GM18867 (cell line): ENCODE data around the gene MPI.

ENCODE experiments used
- ATAC-seq: cut with Tn5 transposase; IDR thresholded peaks from one replicate; pipeline ENCODE4 v1.9.1; 2021; ENCODE audit warnings: mild to moderate bottlenecking, moderate library complexity; ENCODE audit not compliant: unreplicated experiment

Gene MPI, protein sequence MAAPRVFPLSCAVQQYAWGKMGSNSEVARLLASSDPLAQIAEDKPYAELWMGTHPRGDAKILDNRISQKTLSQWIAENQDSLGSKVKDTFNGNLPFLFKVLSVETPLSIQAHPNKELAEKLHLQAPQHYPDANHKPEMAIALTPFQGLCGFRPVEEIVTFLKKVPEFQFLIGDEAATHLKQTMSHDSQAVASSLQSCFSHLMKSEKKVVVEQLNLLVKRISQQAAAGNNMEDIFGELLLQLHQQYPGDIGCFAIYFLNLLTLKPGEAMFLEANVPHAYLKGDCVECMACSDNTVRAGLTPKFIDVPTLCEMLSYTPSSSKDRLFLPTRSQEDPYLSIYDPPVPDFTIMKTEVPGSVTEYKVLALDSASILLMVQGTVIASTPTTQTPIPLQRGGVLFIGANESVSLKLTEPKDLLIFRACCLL

DNA sequence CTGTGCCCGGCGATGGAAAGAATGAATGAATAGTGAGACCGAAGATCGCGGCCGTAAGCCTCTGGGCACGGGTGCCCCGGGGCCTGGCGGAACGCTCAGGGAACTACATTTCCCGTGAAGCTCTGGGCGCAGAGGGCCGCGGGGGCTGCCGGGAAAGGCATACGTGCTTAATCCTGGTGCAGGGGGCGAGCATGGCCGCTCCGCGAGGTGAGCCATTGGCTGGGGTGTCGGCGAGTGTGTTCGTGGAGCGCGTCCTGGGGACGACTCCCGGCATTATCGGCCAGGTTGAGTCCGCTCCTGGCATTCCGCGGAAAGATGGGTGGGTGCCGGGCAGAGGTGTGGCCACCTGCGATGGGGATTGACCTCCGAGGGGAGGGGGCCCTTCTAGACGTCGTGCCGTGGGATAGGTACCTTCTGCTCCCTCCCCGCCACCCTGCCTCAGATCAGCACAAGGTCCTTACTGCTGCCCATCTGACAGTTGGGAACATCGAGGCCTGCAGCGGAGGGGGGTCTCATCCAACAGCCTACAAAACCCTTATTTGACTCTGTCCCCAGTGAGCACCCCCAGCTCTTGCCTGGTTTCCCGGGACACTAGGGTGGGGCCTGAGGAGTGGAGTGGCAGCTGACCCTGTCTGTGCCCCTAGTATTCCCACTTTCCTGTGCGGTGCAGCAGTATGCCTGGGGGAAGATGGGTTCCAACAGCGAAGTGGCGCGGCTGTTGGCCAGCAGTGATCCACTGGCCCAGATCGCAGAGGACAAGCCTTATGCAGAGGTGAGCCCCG is at the start of gene MPI:
TSS of gene MPI (plus strand) at position 160 of the 782 bp plus-strand sequence. CDS start at position 192, 32 bp downstream.
- ATAC-seq, result peak; percentile 79

DNA sequence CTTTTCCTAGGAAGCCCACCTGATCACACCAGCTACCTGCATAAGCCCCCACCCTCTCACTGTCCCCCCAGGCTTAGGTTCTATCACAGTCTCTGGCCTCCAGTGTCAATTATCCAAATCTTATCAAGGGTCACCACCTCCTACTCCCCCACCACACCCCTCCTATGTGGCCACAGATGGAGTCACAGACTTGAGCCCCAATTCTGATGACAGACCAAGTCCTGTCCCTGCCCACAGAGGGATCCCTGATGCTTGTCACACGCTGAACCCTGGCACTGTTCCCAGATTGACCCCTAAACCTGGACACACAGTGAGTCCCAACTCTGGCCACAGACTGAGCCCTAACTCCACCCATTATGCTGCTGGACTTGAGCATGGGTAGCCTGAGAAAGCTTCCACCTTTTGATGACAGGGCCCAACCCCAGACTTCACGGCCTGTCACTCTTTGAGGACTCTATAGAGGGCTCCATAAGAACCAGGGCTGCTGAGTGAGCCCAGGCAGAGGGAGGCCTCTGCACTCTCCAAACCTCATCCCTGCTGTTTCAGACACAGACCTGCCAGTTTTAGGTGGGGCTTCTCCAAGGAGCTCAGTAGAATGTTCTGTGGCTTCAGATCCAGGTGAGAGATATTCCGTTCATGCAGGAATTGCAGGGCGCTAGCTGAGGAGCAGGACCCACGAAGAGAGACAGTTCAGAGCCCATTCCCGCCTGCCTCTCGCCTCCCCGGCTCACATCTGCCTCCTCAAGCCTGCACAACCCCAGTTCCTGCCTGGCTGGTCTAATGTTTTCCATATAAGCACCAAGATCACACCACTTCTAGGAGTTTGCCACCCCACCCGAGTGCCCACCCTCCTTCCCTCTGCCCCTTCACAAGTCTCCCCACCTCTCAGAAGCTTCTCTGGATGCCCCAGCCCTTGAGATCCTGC is 48.7 kb upstream of the MPI start:
- no peak for ATAC-seq

DNA sequence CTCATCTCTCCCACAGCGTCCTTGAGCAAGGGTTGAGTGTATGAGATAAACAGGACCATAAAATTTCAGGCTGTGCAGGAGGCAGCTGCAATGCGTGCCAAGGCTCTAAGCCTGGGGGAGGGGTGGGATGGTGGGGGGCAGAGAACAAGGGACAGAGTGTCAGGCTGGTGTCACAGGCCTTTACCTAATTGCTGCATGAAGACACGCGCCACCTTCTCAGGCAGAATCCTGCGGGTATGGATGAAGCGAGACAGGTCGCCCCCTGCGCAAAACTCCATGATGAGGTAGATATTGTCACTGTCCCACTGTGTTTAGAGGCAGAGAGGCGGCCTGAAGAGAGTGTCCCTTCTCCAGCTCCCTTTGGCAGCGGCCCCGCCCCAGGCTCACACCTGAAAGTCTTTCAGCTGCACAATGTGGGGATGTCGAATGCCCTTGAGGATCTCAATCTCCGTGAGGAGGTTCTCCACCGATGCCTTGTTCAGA is 47.9 kb upstream of the MPI start:
- ATAC-seq, result no peak

DNA sequence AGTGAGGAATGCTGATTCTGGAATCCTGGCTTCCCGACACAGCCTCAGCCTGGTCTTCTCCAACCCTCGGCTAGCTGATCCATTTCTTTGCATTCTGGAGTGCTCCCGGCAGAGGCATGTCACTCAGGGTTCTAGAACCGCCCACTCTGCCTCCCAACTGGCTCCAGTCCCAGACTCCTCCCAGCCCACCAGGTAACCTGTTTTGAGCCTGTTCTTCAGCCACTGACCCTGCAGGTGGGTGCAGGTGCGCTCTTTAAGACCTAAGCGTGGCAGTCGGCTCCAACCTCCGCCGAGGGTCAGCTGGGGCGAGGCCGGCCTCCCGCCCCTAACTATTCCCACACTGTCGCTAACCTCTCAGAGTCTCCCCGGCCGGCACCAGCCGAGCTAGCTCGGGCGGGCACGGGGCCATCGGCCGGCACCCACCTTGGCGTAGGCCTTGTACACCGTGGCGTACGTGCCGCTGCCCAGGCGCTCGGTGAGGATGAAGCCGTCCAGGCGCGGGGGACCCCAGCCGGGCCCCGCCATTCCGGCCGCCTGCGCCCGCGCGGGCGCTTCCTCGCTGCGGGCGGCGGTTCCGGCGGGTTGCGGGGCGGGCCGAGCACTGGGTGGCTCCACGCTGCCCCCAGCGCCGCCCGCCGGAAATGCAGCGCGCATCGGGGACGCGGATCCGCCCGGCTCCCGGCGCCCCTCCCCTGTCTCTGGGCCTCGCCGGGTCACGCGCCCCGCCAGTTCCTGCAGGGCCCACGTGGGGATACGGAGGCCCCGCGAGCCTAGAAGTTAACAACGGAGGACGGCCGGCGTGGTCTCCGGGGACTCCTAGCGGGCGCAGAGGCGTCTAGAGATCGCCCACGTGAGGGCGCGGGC is 47.0 kb upstream of the MPI start, which contains the start of gene ULK3:
TSS of gene ULK3 (minus strand) at position 576 of the 864 bp plus-strand sequence. CDS start at position 525, 51 bp downstream.
- ATAC-seq, result peak; percentile 83

DNA sequence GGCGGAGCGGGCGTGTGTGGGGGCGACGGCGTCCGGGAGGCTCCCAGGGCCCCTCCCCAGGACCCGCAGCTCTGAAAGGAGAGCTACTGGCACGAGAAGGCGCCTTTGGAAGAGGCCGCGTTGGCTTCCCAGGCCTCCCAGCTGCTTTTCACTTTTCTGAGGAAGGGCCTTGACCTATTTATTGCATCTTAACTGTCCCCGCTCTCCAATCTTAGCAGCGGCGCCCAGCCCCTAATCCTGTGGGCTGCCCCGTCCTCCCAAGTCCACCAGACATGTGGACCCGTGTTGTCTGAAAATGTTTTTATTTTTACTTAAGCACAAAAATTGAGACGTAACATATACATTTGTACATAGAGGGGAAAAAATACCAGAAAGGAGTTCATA is 46.4 kb upstream of the MPI start:
- no peak for ATAC-seq

DNA sequence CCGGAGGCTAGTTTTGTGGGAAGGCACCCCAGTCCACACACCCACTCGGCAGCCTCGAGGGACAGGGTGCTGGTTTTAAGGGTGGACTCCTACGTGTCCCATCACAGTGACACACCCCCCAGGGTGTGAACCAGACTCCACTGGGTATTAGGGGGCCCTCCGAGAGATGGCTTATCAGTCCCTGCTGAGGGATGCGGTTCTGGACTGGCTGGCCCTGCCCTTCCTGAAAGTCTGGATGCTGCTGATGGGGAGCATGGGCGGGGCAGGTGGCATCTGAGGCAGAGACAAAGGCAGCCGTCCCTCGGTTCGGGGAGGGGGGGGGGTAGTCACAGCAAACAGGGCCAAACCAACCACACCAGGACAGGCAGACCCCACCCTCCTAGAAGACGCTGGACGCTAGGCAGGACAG is 45.9 kb upstream of the MPI start:
- no peak for ATAC-seq

DNA sequence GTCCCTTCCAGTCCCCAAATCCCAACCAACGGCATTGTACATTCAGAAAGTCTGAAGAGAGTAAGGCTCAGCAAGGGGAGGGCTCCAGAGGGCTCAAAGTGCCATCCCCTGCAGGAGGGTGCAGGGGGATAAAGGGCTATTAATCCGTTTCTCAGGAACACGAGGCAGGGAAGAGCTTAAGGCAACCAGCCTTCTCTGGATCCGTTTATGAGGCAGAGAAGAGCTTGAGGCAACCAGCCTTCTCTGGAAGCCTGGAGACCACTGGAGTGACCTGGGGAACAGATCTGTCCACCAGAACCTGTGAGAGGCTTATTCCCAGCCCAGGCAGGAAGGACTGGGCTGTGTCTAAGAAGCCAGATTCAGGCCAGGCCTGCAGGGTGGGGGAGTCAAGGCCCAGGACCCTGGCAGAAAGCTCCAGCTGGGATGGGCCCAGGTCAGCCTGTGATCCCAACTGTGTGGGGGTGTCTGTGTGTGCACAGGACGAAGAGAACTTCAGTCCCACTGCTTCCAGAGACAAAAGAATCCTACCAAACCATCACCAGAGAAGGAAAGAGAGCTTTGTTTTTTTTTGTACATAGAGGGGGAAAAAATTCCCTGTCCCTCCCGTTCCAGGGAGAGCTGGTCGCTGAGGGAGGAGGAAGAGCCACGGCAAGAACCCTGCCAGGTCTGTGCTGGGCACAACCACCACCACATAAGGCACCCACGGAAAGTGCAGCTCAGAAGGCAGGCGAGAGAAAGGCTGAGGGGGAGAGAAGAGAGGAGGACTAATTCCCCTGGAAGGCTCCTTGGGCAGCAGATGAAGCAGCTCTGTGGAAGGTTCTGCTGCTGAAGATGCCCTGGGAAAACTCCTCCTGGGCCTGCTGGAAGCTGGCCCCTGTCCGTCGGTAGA is 45.3 kb upstream of the MPI start:
- no peak for ATAC-seq

DNA sequence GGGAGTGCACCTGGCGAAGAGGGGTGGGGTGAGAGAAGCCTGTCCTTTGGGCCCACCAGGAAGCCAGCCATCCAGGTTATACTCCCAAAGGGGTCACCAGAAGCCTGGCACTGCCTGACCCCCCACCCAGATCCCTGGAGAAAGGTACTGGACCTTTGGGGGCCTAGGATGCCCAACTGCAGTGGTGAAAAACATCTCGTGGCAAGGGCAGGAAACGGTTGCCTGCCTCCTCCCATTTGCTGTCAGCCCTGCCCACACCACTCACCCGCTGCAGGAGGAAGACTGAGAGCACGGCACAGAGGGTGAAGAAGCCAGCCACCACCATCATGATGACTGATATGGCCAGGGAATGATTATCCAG is 44.7 kb upstream of the MPI start:
- ATAC-seq, result no peak

DNA sequence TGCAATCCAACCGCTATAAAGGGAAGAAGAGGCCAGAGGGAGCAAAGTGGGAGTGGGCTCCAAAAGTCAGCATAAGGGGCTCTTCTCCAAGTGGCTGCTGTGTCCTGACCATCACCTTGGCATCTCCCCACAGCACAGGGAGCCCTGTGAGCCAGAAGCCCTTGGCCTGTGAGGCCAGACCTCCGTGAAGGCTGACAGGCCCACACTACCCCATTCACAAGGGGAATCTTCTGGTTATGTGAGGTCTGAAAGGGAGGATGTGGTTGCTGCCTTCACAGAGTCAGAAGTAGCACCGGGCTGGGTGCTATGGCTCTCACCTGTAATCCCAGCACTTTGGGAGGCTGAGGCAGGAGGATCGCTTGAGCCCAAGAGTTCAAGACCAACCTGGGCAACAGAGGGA is 44.3 kb upstream of the MPI start:
- ATAC-seq, result no peak

DNA sequence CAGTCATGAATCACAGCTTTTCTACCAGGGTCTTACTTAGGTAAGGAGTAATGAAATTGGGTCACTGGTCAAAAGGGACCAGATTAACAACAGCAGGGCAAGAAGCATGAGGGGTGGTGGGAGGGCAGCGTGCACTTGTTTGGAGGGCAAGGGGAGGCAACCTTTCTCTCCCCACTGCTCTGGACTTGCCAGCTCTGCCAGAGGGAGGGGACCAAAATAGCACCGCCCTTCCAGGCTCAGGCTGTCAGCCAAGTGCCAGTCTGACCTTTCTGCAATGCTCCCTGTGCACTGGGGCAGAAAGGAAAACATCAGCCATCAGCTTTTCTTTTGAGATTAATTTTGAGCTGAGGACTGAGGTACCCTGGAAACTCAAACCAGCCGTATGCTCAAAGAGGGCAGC is 42.4 kb upstream of the MPI start:
- no peak for ATAC-seq

DNA sequence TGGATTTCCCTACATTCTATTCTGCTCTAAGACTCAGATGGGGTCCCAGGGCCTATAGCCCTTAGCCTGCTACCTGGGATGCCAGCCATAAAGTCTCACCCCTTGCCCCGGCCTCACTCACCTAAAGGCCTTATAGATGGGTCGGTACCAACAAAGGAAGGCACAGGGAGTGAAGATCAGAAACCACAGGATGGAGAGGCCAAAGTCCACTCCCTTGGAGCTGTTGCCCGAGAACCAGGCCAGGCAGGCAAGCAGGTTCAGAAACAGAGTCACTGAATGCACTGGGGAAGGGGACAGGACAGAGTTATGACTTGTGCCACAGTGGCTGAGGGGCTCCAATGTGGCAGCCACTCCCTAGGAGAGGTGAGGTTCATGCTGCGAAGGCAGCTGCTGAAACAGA is 39.4 kb upstream of the MPI start:
- no peak for ATAC-seq

DNA sequence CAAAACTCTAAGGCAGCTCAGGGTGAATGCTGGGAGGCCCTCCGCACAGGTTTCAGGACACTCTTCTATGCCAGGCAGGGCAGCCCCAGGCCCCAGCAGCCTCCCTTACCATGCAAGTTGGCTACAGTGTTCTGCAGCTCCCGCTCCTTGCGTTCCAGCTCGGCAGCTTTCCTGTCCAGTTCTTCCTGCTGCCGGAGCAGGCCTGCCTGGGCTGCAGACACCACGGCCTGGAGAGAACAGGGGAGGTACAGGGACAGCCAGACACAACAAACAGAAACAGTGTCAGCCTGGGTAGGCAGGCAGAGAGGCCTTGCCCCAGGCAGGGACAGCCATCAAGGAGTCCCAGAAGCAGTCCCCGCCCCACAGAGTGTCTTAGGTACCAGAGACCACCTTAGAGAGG is 37.9 kb upstream of the MPI start:
- ATAC-seq, result no peak

DNA sequence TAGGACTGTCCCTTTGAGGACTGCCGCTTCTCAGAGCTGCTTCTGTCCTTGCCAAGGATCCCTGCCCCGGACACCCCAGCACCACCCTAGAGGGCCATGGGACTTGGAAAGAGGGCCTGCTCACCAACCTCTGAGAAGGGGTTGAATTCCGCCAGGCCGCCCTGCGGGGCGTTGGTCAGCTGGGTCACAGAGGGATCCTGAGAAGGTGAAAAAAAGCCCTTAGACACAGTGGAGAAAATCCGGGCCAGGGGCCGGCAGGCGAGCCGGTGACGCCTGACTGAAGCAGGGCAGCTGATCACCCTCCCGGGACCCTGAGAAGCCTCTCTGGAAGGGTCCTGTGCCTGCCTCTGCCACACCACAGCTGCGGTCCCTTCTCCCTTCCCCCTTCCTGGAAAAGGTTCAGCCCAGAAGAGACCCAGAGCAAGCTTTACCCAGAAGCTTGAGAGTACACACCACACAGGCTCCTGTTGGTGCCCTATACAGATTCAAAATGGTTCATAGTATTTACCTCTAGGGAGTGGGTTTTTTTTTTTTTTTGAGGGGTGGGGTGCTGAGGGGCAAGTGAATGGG is 35.3 kb upstream of the MPI start:
- no peak for ATAC-seq

DNA sequence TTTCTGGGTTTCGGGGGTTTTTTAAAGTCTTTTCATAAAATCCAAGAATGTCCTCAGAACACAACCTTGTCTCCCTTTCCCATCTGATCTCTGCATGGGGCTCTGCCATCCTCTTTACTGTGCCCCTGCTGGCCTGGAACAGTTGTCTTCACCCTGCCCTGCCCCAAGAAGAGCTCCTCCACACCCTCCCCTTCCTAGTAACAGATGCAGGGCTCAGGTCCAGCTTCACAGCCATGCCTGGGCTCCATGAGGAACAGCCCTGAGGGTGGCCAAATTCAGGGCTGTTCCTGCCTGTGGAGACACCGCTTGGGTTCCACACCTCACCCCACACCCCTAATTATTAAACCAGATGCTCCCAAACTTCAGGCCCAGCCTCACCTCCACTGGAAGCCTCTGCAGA is 34.0 kb upstream of the MPI start:
- ATAC-seq, result no peak

DNA sequence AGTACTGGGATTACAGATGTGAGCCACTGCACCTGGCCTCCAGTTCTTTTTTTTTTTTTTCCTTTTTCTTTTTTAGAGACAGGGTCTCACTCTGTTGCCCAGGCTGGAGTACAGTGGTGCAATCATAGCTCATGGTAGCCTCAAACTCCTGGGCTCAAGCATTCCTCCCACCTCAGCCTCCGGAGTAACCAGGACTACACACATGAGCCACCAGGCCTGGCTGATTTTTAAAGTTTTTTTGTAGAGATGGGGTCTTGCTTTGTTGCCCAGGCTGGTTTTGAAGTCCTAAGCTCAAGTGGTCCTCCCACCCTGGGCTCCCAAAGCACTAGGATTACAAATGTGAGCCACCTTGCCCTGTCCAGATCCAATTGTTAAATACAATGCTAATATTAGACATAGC is 33.3 kb upstream of the MPI start:
- no peak for ATAC-seq

DNA sequence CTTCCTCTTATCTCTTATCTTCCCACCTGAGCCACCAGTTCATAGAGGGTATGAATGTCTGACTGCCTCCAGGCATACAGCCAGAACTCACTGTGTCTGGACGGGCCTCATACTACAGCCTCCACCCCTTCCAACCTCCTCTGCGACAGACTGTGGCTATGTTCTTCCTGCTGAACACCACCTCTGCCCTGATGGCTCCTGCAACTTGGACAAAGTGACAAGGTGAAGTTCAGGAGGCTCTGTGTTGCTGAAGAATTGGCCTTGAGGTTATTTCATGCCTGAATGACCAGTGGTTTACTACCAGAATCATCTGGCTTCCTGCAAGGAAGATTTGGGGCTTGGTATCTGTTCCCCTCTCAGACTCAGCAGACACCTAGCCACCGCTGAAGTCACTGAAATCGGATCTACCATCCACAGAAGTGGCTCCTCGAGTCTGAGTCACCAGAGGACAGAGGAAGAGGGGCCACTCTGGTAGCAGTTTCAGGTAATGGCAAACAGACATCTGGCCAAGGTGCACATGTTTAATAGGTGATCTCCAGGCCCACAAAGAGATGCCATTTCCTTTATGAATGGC is 32.7 kb upstream of the MPI start:
- peak; percentile 72 for ATAC-seq

DNA sequence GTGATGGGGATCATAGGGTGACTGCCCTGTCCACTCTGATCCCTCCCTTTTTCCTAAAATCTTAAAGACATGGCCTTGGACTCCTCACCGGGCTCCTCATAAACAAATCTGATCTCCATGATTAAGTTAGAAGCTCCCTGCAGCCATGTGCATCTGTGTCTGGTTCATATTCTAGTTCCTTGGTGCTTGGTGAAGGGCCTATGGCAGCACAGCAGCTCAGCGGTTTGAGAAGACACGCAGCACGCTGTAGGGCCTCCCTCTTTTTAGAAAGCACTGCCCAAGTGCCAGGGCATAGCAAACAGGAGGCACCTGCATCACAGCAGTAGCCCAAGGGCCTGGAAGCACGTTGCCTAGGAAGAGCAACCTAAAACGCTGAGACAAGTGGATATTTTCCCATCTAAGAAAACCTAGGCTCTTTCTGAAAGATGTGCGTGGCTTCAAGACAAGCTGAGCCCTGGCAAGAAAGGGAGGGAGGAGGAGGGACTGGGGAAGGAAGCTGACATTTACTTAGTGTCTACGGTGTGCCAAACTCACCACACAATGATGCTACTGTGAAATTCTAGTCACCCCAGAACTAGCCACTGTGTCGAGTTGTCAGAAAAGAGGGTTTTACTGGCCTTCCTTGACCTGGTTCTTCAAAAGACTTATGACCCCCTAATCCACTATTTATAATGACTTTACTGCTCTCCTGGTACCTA is 32.0 kb upstream of the MPI start:
- ATAC-seq, result peak; percentile 35

DNA sequence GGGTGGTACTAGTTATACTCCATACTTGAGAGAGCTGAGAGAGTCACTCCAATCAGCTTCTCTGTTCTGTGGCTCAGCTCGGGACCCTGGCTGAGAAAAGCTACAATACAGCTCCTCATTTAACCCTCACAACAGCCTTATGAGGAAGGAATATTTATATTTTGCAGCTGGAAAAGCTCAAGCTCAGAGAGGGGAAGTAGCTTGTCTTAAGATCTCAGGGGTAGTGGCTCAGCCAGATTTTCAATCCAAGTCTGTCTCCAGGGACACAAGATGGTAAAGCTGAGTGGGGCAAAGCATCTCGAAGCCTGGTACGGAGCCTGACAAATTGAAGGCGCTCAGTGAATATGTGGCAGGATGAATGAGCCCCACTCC is 31.5 kb upstream of the MPI start:
- no peak for ATAC-seq
